Activated CD4-positive, CD25-positive, alpha-beta regulatory T cell (primary cell): ENCODE results near the gene NATD1.
A peak's percentile ranks its signal among the peaks of the same experiment; 100 is the strongest.

Experiments
- DNase-seq, 4 experiments: peaks; one replicate each; lab custom pipeline; 2025; lab: John Stamatoyannopoulos, UW

NATD1 gene

GRCh38 chr17:21275579-21276263, 22.5 kb upstream of the NATD1 start:
- DNase-seq = peak; percentile 82 to 92 (median 90)

DNA sequence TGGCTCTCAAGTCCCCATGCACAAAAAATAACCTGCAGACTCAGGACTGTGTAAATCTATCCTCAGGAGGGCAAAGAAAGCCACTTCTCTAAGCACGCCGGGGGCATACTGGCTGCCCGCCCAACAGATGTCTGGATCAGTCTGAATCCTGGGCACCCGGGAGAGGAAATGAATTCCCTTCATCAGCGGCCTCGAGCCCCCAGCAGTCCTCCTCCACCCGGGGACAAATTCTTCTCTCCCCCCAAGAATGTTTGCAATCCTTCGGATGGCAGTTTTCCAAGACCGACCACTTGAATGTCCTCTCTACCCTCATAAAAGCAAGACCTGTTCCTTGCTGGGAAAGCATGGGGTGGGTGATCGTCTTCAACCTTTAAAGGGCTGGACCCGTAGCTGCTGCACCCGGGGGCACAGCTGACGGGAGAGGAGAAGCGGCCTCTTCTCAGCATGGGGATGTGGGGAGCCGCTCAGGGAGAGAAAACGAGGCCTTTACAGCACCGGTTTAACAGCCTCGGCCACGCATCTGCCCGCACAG, 21.9 kb upstream of the NATD1 start:
- no peak for DNase-seq

DNA sequence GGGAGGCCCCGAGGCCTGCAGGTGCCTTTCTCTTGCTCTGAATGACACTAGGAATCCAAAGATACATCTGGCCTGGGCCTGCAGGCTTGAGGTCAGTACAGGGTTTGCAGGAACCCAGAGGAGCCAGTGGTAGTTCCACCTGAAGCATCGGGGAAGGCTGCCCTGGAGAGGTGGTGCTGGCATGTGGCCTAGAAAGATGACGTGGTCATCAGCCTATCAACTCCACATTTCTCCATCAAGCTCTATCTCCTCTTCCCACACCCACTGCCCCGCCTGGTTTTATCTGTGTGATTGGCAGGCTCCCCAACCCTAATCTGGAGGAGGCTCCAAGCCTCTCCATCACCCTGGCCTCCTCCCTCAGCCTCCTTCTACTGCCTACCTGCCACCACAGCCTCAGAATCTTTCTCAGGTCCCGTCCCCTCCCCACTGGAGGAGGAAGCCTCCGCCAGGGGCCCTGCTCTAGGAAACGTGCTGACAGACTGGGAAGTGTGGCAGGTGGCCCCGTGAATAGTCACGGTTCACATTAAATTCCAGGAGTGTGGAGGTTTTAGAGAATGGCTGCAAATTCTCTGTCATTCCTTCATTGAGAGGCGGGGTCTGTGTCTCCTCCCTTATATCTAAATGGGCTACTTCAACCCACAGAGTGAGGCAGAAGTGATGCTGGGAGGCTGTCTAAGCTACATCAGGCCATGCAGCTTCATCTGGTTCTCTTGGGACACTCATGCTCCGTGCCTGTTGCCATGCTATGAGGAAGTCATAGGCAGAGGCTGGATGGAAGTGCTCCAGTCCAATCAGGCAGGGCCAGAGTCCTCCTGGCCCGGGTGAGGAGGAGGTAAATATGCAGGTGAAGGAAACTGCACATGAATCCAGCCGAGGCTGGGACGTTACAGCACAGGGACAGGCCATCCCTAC, 19.9 kb upstream of the NATD1 start:
- DNase-seq = no peak

- DNase-seq = no peak
Measured at GRCh38 chr17:21272250-21272649, 19.0 kb upstream of the NATD1 start.

DNA sequence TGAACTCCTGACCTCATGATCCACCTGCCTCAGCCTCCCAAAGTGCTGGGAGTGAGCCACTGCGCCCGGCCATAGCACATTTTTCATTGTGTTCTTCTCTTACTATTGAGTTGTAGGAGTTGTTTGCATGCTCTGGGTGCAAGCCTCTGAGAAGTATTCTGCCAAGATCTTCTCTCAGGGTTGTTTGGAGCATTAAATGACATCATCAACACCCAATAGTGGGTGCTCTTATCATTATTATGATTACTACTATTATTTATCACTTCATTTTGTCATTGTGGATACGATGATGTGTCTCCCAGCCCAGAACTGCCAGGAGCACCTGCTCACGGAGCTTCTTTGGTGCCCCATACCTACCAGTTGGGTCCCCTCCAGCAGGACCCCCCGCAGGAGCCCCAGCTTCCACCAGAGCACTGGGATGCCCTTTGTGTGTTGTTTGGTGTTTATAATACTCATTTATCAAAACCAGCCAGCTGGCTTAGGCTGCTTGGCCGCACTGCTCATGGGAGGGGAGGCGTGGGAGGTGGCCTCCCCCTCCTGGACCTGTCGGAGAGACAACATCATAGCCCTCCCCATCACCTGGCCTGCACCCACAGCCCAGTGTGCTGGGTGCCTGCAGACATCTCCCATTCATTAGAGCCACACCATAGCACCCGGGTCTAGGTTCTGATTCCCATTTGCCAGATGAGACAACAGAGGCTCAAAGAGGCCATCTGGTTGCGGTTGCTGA, 18.4 kb upstream of the NATD1 start:
- DNase-seq = no peak

GRCh38 chr17:21269394-21269793, 16.2 kb upstream of the NATD1 start:
- DNase-seq = no peak

DNA sequence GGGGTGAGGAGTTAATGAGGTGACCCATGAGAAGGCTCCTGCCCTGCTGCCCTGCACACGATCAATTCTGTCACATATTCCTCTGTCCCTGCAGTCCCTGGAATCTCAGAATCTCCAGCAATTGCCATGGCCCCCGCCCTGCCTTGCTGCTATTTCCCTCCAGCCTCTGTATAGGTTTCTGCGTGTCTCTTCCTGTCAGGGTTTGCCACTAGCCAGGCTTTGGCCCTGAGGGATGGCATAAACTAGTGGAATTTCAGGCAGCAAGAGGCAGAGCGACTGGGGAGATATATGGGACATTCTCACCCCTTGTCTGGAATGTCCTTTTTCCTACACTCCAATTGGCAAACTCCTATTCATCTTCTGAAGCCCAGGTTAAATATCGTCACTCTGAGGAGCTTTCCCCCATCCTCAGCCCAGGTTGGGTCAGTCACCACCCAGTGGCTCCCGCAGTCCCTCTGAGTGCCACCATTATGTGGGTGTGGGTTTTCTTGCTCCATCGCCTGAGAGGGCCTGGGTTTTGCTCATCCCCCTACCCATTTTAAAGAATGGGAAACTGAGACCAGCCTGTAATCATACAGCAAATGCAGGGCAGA, 15.5 kb upstream of the NATD1 start:
- DNase-seq = no peak

DNA sequence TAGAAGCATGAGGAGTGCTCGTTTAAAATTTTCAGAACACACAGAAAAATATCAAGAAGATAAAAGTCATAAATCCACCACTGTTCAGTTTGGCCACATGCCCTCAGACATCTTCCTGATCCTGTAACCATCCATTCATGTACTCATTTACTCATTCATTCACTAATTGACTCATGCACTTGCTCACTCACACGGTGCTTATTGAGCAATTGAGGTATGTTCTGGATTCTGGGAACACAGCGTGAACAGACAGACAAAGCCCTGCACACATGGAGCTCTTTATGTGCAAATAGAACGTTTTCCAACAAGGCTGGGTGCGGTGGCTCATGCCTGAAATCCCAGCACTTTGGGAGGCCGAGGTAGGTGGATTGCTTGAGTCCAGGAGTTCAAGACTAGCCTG, 10.2 kb upstream of the NATD1 start:
- no peak for DNase-seq

- DNase-seq = no peak
Measured at GRCh38 chr17:21262259-21262993, 9.2 kb upstream of the NATD1 start.

GRCh38 chr17:21258593-21258992, 5.4 kb upstream of the NATD1 start:
- DNase-seq = no peak

- no peak for DNase-seq
Measured at GRCh38 chr17:21253646-21254441, 634 bp upstream of the NATD1 start.

- no peak for DNase-seq
Measured at GRCh38 chr17:21252289-21252795, 868 bp downstream of the NATD1 start.

- DNase-seq = no peak
Measured at GRCh38 chr17:21251337-21252010, 1.7 kb downstream of the NATD1 start.

DNA sequence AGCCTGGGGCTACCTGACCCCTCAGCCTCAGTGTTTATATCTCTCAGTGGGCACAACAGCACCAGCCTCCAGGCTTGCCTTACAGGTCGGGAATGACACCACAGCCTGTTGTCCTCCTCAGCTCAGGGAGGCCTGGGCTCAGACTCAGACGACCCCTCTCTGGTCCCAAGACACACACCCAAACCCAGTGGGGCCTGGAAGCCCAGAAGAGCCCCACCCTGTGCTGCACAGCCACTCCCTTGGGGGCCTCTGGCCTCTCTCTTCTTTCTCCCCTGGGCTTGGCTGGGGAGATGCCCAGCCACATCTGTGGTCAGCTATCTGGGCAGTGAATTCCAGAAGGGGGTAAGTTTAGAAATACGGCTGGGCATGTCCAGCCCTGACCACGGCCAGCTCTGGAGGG, 2.4 kb downstream of the NATD1 start:
- DNase-seq = no peak

DNA sequence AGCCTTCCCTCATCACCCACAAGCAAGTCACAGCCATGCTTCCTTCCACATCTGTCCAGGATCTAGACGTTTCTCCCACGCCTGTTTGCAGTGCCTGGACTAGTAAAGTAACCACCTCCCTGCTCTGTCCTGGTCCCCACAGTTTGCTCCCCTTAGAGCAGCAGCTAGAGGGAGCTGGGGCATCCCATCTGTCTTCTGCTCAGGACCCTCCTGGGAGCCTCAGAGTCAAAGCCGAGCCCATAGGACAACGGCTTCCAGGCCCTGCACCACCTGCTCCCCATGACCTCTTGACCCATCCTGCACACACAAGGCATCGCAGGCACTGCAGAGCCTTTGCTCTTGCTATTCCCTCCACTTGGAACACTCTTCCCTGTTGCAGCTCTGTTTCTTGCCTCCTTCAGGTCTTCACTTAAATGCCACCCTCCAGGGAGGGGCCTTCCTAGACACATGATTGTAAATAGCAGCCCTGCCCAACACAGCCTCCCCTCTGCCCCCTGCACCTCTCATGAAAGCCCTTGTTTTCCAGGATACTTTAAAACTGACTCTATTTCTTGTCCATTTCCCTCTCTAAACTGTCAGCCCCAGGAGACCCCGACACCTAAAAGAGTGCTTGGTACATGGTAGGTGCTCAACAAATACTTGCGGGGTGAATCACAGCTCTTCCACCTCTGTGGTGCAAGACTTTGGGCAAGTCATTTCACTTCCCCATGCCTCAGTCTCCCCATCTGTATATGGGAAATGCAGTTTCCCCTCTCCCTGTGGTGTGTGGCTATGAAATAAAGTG, 3.1 kb downstream of the NATD1 start:
- no peak for DNase-seq

DNA sequence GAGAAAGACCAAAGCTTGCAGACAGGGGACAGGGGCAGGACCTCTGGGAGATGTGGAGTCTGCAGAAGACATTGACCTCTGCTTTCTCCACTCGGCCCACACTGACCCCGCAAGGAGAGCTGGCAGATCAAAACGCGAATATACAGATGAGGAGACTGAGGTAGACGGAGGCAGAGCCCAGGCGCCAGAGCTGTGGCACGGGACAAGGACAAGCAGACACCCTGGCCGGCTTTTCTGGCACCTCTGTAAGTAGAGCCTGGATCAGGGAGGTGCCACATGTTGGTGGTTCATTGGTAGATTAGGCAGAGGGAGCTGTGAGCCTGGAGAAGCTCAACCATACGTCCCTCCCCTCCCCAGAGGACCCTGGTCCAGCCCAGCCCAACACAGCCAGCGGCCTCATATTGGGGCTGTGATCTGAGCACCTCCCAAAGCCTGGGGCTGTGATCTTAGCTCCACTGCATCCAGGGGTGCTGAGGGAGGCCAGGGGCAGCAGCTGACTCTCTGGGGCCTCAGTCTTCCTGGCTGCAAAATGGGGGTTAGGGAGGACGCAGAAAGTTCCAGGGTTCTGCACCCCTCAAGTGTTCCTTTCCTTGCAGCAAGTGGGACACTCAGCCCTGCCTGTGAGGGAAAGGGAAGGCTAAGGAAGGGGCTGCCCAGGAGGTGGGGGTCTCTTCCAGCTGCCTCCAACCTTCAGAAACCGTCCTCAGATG, 4.0 kb downstream of the NATD1 start:
- no peak for DNase-seq

- no peak for DNase-seq
Measured at GRCh38 chr17:21248500-21248899, 4.7 kb downstream of the NATD1 start.

DNA sequence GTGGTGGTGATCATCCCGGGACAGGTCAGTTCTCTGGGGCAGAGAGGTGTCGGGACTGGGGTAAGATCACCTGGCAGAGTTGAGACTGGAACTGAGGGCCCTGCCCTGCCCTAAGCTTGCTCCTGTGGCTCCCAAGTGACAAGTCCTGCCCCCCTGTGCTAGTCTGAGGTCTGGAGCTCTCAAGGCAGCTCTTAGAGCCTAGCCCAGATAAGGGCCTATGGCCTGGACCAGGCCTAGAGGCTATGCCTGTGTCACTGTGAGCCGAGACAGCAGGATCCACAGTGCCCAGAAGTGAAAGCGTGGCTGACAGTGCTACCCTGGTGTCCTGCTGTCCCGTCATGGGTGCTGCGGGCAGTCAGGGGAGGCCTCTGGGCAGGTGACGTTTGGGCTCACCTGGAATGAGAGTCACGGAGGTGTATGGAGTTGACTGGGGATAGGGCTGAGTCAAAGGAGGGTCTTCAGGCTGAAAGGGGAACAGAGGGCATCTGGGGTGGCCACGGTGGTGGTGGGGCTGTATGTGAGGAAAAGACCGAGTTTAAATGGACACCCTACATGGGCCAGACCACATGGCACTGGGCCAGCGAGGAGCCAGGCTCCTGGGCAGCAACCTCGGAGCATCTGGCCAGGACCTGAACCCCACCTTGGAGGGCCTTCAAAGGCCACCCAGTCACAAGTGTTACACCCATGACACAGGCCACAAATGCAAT, 5.5 kb downstream of the NATD1 start:
- DNase-seq = no peak
